ENCODE results near the gene SETDB1. TPM values are rescaled to one million over a fixed set of nuclear protein-coding genes. Genes with fewer than 3 reads are reported as not detected.
A peak's percentile ranks its signal among the peaks of the same experiment; 100 is the strongest.

The SETDB1 gene
- total and polyA plus RNA-seq, 2 of the 8 experiments (the other 6 are each of a cell fraction or from before 2014, with no cell fraction given): 27.5 to 48.8 TPM

DNA sequence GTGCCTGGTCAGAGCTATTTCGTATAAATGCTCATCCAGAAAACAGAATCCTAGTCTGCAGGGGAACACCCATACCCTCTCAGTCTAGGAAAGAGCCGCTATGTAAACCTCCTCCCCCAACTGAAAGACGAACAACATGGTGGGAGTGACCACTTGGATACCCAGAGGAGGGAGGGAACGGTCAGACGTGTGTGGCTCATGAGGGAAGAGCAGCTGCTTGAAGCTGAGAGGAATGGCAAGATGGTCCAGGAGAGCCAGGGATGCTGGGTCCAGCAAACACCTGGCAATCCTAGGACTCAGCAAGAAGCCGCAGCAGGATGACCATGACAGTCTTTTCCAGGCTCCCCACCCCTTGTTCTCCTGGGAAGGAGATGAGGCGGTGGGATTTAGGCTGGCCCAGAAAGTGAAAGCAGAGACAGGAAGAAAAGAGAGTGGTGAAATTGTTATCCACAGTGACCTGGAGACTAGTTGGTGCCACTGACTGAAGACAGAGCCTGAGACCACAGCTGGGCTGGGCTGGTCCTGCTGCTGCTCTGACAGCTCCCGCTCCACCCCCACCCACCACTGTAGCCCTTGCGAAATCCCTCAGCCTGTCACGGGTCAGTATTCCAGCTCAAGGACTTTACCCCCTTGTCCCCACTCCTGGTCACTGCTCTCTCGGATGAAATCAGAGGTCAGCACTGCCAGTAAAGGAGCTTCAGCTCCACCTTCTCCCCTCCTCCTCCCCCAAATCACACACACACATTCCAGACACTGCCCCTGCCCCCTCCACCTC, 44.8 kb downstream of the SETDB1 start:
- H2BK120ac ChIP-seq (replicated peaks; ENCODE audit: low read depth, low read length): no peak overlapping the region
- peaks cover 17% of the 10 kb centered on the region for H3K79me1 ChIP-seq (ENCODE audit: low read depth, low read length)
- H3K18ac ChIP-seq (ENCODE audit: extremely low read depth, low read length): peak overlapping the region; percentile 51
- H3K4me2 ChIP-seq (ENCODE audit: insufficient read depth in 1 of 2, low read depth in 2 of 2, low read length in 2 of 2): peak overlapping the region; percentile 83 to 93
- CTCF ChIA-PET (ENCODE audit: partially characterized antibody): interaction anchor here (0.7 to 4.3 kb wide), 9 partner anchors 10 to 410 kb away, joined by 3 to 34 read pairs (median 4); partner anchors contain the start of genes ANXA9 and MINDY1
- WGBS, 2 experiments (ENCODE audit: extremely low coverage in 1 of 2, insufficient coverage in 1 of 2, insufficient read length in 1 of 2, insufficient replicate concordance in 2 of 2, low coverage in 1 of 2, low lambda C conversion rate in 2 of 2, missing lambda C conversion rate in 1 of 2): 76% methylated on average over 11 of the region's 11 CpGs; no CpG with 5 or more reads in 1 of the 2 experiments
- no peak overlapping the region for H3K14ac ChIP-seq (ENCODE audit: insufficient read length)
- peaks cover 15 to 36% (median 24%) of the 10 kb centered on the region in 4 experiments for H3K4me1 ChIP-seq (replicated peaks in 1 of 4; ENCODE audit: control insufficient read depth in 3 of 4, insufficient read depth in 4 of 4, low read length in 3 of 4)
- H3K9ac ChIP-seq (replicated peaks in 1 of 4; ENCODE audit: extremely low read depth in 1 of 4, low read depth in 3 of 4, low read length in 3 of 4): no peak overlapping the region
- H3K79me2 ChIP-seq (ENCODE audit: control insufficient read depth in 1 of 2, insufficient read depth in 2 of 2, low read length in 2 of 2): peaks cover 21 to 61% of the 10 kb centered on the region in 2 experiments
- no peak overlapping the region for H3K23ac ChIP-seq (ENCODE audit: insufficient read length)
- H3K4ac ChIP-seq (replicated peaks; ENCODE audit: insufficient read length, low read depth, low read length): no peak overlapping the region
- H2AFZ ChIP-seq (ENCODE audit: low read length): no peak overlapping the region
- no peak overlapping the region for H4K8ac ChIP-seq (ENCODE audit: extremely low read depth, insufficient read depth, low read length)
- H3K4me3 ChIP-seq (ENCODE audit: extremely low read depth in 1 of 4, insufficient read depth in 2 of 4, low read depth in 3 of 4, low read length in 4 of 4): peak overlapping the region in 1 of 4 experiments; percentile 91; a peak in 3 of 8 replicates
- H2BK12ac ChIP-seq (ENCODE audit: low read depth, low read length): peak overlapping the region; percentile 71; the same call in 1 of the 2 replicates
- POLR2A ChIA-PET (ENCODE audit: partially characterized antibody): interaction anchor here (0.5 to 10.5 kb wide), 12 partner anchors 9 to 808 kb away, joined by 3 to 133 read pairs (median 4); partner anchors contain the start of genes ANXA9 and MINDY1
- peaks cover 15 to 32% (median 30%) of the 10 kb centered on the region in 4 experiments for H3K36me3 ChIP-seq (ENCODE audit: control insufficient read depth in 2 of 4, insufficient read depth in 4 of 4, low read length in 3 of 4)
- no peak overlapping the region for H4K5ac ChIP-seq (ENCODE audit: insufficient read length, low read depth, low read length)
- no peak overlapping the region for H4K91ac ChIP-seq (replicated peaks; ENCODE audit: insufficient read length, low read length)
- DNase-seq (ENCODE audit: low read depth in 1 of 2, low spot score in 2 of 2) (no peak), FAIRE-seq (no peak)
- no peak overlapping the region for H2BK15ac ChIP-seq (ENCODE audit: low read length)
- H2BK5ac ChIP-seq (ENCODE audit: low read depth, low read length): peak overlapping the region; percentile 78
- H2BK20ac ChIP-seq (ENCODE audit: low read length): no peak overlapping the region
- H3K27ac ChIP-seq (ENCODE audit: low read depth, low read length): no peak overlapping the region
- H4K20me1 ChIP-seq (replicated peaks in 1 of 2; ENCODE audit: control insufficient read depth in 1 of 2, insufficient read depth in 2 of 2, low read length in 2 of 2): peaks cover 18 to 26% of the 10 kb centered on the region in 2 experiments
- no peaks in the 10 kb centered on the region for H3K27me3 ChIP-seq (replicated peaks in 1 of 4; ENCODE audit: control insufficient read depth in 3 of 4, extremely low read depth in 1 of 4, insufficient read depth in 3 of 4, low read length in 3 of 4)
- H3K56ac ChIP-seq (replicated peaks; ENCODE audit: insufficient read length, low read depth, low read length): no peak overlapping the region
- H2AK5ac ChIP-seq (ENCODE audit: low read depth, low read length): no peak overlapping the region
- H3K9me3 ChIP-seq (ENCODE audit: insufficient read depth in 2 of 2, low read depth in 1 of 2, low read length in 1 of 2): no peaks in the 10 kb centered on the region
- peaks cover 12% of the 10 kb centered on the region; the same call in 1 of the 2 replicates for H3K23me2 ChIP-seq (ENCODE audit: low read depth, low read length)
- no peak for TF ChIP-seq SRF (IDR thresholded peaks at IDR 0.05; ENCODE audit: low read depth, low read length)
- no peak for TF ChIP-seq TCF12 (IDR thresholded peaks at IDR 0.05; ENCODE audit: low read depth, low read length)
- no peak for TF ChIP-seq CBX8 (IDR thresholded peaks at IDR 0.05; ENCODE audit: borderline replicate concordance, low read depth, low read length)
- TF ChIP-seq CEBPB (IDR thresholded peaks at IDR 0.05; ENCODE audit: low read depth, low read length): peak; percentile 92
- peak; percentile 59 for TF ChIP-seq SAP30 (IDR thresholded peaks at IDR 0.05; ENCODE audit: insufficient read depth, insufficient replicate concordance, low read length)
- TF ChIP-seq BCL11A (IDR thresholded peaks at IDR 0.05; ENCODE audit: low read depth in 2 of 2, low read length in 2 of 2): no peak
- no peak for TF ChIP-seq ZNF274 (IDR thresholded peaks at IDR 0.05; ENCODE audit: borderline replicate concordance, extremely low read depth, low read length)
- TF ChIP-seq KDM5A (IDR thresholded peaks at IDR 0.05; ENCODE audit: low read length): no peak
- TF ChIP-seq YY1 (IDR thresholded peaks at IDR 0.05; ENCODE audit: low read depth, low read length): no peak
- TF ChIP-seq CBX5 (IDR thresholded peaks at IDR 0.05; ENCODE audit: low read depth, low read length): no peak
- TF ChIP-seq SUZ12 (IDR thresholded peaks at IDR 0.05; ENCODE audit: low read length): no peak
- TF ChIP-seq SIRT6 (IDR thresholded peaks at IDR 0.05; ENCODE audit: low read length): no peak
- no peak for TF ChIP-seq FOSL1 (IDR thresholded peaks at IDR 0.05; ENCODE audit: insufficient read depth, low read depth, low read length)

All from H1 (cell line).